ENCODE data around the gene TREM2.

DNA sequence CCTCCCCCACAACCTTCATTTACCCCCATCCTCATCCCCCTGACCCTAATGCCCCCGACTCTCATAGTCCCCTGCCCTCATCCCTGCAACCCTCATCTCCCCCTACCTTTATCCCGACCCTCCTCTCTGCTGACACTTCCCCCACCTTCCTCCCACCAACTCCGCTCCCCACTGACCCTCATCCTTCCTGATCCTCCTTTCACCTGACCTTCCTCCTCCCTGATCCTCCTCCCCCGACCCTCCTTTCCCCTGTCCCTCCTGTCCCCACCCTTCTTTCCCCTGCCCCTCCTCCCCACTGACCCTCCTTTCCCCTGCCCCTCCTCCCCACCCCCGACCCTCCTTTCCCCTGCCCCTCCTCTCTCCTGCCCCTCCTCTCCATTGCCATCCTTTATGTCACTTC, 31.0 kb upstream of the TREM2 start:
- no peak for TF ChIP-seq OSR1 (CRISPR knock-in tag; IDR thresholded peaks at IDR 0.05)
- TF ChIP-seq RARB (CRISPR knock-in tag; IDR thresholded peaks at IDR 0.05) = no peak
- no peak for TF ChIP-seq BACH2 (CRISPR knock-in tag; IDR thresholded peaks at IDR 0.05; ENCODE audit: borderline replicate concordance)
- TF ChIP-seq ZNF8 (CRISPR knock-in tag; IDR thresholded peaks at IDR 0.05) = no peak
- no peak for TF ChIP-seq ISL1 (CRISPR knock-in tag; IDR thresholded peaks at IDR 0.05)
- no peak for TF ChIP-seq ARNTL (CRISPR knock-in tag; IDR thresholded peaks at IDR 0.05; ENCODE audit: borderline replicate concordance, low read depth)
- TF ChIP-seq, protein P1, sequence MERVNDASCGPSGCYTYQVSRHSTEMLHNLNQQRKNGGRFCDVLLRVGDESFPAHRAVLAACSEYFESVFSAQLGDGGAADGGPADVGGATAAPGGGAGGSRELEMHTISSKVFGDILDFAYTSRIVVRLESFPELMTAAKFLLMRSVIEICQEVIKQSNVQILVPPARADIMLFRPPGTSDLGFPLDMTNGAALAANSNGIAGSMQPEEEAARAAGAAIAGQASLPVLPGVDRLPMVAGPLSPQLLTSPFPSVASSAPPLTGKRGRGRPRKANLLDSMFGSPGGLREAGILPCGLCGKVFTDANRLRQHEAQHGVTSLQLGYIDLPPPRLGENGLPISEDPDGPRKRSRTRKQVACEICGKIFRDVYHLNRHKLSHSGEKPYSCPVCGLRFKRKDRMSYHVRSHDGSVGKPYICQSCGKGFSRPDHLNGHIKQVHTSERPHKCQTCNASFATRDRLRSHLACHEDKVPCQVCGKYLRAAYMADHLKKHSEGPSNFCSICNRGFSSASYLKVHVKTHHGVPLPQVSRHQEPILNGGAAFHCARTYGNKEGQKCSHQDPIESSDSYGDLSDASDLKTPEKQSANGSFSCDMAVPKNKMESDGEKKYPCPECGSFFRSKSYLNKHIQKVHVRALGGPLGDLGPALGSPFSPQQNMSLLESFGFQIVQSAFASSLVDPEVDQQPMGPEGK (CRISPR knock-in tag; IDR thresholded peaks at IDR 0.05; ENCODE audit: borderline replicate concordance) = no peak
- no peak for TF ChIP-seq ZNF70 (CRISPR knock-in tag; IDR thresholded peaks at IDR 0.05)
- TF ChIP-seq ZC3H10 (CRISPR knock-in tag; IDR thresholded peaks at IDR 0.05) = no peak
- no peak for TF ChIP-seq CREB5 (CRISPR knock-in tag; IDR thresholded peaks at IDR 0.05; ENCODE audit: low read depth)
- no peak for TF ChIP-seq TCF4 (CRISPR knock-in tag; IDR thresholded peaks at IDR 0.05; ENCODE audit: borderline replicate concordance)

Measured in SK-N-SH treated with all-trans-retinoic acid at 6 μM for 48 hours (cell line).